GM18526 (cell line): ENCODE data around the gene CEBPA.

ENCODE experiments used
- POLR2A ChIP-seq: IDR thresholded peaks from 3 replicates; pipeline ENCODE4 v1.6.1; 2011; ENCODE audit not compliant: insufficient read length; ENCODE audit errors: extremely low read depth

Gene CEBPA

DNA sequence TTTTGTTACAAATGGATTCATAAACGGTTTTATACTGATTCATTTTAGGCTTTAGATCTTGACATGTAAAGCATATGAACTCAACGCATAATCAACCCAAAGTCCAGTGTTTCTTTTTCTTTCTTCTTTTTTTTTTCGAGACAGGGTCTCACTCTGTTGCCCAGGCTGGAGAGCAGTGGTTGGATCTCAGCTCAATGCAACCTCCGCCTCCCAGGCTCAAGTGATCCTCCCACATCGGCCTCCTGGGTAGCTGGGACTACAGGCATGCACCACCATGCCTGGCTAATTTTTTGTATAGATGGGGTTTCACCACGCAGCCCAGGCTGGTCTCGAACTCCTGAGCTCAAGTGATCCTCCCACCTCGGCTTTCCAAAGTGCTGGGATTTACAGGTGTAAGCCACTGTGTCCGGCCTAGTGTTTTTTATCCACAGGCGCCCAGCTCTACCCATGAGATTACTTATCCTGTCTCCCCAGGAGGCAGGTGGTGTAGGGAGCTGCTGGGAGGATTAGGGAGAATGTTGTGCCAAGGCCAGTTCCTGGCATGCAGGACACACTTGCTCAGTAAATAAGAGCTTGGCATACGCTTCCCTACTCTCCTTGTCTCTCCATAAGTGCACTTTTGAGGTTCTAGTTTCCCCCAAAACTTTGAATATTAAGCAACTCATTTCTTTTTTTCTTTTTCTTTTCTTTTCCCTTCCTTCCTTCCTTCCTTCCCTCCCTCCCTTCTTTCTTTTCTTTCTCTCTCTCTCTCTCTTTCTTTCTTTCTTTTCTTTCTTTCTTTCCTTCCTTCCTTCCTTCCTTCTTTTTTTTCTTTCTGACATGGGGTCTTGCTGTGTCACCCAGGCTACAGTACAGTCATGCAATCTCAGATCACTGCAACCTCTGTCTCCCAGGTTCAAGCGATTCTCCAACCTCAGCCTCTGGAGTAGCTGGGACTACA lies 4.8 kb upstream of the CEBPA start:
- TF ChIP-seq POLR2A, result no peak

DNA sequence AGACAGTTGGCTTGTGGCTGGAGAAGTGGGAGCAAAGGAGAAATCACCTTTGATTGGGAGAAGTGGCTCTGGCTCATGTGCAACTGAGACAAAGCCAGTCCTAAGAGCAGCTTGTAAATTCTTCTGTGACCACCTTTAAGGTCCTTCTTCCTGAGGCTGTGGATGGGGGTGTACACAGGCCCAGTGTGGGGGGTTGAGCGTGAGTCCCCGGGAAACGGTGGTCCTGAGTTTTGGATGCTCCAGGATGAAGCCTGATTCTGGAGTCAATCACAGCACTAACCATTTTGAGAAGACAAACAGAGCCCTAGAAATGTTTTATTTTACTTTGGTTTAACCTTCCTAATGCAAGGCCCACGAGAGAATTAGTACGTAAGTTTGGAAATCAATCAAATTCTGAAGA lies 3.9 kb upstream of the CEBPA start:
- no peak for TF ChIP-seq POLR2A

DNA sequence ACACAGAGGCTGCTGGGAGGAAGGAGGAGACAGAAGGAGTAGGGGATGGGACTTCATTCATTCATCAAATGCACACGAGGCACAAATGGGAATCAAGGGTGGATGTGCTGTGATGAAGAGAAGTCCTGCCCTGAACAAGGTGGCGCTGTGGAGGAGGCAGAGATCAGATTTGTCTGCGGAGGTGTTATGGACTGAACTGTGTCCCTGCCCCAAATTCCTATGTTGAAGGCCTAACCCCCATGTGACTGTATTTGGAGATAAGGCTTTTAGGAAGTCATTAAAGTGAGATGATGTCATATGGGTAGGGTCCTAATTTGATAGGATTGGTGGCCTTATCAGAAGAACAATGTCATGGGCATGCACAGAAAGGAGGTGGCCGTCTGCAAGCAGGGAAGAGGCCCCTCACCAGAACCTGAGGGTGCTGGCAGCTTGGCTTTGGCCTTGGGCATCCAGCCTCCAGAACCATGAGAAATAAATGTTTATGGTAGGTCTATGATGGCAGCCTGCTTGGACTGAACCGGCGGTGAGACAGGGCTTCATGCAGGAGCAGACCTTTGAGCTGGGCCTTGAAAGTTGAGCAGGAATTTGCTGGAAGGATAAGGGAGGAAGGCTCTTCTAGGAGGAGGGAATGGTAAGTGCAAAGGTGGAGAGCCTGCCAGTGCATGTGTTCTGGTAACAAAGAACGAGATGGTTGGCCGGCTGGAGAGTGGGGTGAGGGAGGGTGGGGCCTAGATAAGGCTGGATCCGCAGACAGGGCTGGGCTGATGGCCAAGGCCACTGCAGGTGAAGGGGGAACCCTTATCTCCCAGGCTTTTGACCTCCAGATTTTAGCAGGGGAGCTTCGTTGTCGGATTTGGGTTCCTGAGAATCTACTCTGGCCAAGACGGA lies 2.7 kb upstream of the CEBPA start:
- no peak for TF ChIP-seq POLR2A

DNA sequence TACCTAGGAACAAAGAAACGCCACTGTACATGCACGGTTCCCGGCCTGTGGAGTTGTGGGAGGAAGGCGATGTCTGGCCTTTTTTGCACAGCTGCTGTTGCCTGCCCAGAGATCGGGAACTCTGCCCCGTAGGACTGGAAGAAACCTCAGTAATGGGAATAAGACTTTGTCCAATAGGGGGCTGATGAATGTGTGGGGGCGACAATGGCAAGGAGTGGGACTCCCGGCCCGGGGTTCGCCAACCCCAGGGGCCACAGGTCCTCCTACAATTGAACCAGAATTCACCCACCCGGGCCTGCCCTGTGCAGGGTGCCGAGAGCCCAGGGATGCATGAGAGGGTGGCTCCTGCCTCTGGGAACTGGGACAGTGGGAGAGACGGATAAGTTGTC lies 2.0 kb upstream of the CEBPA start:
- no peak for TF ChIP-seq POLR2A

DNA sequence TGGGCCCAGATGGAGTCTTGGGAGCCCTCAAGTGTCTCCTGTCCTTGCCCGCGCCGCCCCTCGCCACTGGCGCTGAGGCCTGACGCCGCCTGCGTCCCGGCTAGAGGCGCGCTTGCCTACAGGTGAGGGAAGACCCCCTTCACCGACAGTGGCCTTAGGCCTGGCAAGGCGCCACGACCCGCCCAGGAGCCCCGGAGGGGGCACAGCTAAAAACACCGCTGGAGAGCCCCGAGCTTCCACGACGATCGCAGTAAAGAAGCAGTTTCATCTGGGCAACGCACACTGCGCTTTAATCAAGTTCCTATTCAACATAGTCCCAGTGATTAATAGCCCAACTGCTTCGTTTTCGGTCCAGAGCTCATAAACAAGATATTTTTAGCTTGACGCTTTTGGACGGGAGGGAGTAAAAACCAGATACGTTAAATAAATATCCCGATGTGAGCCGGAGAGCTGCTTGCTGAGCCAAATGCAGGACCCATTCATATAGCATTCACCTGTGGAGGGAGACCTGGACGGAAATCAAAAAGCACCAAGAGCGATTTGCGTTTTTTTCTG lies 1.5 kb upstream of the CEBPA start:
- TF ChIP-seq POLR2A, result no peak

DNA sequence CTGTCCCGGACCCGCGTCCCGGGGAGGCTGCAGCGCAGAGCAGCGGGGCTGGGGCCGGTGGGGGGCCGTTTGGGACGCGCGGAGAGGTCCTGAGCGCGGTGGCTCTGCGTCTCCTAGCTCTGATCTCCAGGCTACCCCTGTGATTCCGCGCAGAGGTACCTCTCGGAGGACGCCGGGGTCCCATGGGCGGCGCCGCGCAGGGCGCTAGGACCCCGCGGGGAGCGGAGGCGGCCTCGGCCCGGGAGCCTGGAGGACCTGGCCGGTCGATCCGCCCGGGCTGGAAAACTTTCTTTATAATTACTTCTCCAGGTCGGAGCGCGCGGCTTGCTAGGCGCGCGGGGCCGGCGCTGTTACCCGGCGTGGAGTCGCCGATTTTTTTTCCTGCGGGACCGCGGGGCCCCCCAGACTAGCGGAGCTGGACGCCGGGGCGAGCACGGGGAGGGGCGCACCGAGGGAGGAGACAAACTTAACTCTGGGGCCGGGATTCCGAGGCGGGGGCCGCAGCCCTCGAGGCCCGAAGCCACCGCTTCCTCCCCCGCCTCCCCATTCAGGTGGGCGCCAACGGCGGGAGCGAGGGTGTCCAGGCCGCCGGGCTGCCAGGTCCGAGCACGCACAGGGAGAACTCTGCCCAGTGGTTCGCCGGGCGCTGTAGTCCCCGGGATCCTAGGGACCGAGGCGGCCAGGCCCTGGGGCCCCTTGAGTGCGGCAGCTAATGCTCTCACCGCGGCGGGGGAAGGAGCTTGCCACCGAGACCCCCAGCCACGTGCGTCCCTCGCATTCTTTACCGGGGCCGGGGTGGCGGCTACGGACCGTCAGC lies 848 bp upstream of the CEBPA start:
- no peak for TF ChIP-seq POLR2A

DNA sequence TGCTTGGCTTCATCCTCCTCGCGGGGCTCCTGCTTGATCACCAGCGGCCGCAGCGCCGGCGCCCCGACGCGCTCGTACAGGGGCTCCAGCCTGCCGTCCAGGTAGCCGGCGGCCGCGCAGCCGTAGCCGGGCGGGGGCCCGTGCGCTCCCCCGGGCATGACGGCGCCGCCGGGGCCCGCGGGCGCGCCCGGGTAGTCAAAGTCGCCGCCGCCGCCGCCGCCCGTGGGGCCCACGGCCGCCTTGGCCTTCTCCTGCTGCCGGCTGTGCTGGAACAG lies 497 bp downstream of the CEBPA start:
- no peak for TF ChIP-seq POLR2A

DNA sequence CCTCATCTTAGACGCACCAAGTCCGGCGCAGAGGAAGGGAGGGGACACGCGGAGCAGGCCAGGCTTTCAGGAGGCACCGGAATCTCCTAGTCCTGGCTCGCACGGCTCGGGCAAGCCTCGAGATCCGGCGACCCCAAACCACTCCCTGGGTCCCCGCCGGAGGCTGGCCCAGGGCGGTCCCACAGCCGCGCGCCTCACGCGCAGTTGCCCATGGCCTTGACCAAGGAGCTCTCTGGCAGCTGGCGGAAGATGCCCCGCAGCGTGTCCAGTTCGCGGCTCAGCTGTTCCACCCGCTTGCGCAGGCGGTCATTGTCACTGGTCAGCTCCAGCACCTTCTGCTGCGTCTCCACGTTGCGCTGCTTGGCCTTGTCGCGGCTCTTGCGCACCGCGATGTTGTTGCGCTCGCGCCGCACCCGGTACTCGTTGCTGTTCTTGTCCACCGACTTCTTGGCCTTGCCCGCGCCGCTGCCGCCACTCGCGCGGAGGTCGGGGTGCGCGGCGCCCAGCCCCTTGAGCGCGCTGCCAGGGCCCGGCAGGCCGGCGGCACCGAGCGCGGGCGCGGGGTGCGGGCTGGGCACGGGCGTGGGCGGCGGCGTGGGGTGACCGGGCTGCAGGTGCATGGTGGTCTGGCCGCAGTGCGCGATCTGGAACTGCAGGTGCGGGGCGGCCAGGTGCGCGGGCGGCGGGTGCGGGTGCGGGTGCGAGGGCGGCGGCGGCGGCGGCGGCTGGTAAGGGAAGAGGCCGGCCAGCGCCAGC lies 1.0 kb downstream of the CEBPA start:
- no peak for TF ChIP-seq POLR2A

DNA sequence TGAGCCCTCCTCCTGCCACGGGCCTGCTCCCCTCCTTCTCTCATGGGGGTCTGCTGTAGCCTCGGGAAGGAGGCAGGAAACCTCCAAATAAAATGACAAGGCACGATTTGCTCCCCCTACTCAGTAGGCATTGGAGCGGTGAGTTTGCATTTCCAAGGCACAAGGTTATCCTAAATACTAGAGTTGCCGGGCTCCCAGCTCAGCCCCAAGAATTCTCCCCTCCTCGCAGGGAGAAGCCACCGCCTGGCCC lies 1.5 kb downstream of the CEBPA start:
- TF ChIP-seq POLR2A, result no peak

DNA sequence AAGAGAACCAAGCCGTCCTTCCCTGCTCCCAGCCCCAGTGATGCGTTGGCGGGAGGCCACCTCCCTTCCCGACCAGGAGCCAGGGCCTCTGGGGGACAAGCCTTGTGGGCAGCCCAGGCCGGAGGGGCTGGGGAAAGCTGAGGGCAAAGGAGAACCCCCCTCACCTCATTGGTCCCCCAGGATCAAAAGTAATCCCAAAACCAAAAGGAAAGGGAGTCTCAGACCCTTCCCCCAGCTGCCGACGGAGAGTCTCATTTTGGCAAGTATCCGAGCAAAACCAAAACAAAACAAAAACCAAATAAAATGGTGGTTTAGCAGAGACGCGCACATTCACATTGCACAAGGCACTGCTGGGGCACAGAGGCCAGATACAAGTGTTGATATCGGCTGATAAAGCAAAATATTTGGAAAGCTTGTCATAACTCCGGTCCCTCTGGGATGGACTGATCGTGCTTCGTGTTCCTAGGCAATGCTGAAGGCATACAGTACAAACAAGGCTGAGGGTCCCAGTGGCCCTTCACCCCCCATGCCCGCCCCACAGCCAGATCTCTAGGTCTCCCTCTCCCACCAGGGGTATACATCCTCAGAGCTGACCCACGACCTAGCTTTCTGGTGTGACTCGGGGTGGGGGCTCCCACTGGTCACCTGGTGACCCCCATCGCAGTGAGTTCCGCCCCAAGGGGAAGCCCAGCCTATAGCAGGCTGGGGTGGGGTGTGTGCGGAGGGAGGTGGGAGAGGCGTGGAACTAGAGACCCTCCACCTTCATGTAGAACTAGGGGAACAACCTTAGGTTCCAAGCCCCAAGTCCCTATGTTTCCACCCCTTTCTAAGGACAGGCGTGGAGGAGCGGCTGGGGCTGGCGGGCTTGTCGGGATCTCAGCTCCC lies 2.1 kb downstream of the CEBPA start:
- TF ChIP-seq POLR2A, result no peak

DNA sequence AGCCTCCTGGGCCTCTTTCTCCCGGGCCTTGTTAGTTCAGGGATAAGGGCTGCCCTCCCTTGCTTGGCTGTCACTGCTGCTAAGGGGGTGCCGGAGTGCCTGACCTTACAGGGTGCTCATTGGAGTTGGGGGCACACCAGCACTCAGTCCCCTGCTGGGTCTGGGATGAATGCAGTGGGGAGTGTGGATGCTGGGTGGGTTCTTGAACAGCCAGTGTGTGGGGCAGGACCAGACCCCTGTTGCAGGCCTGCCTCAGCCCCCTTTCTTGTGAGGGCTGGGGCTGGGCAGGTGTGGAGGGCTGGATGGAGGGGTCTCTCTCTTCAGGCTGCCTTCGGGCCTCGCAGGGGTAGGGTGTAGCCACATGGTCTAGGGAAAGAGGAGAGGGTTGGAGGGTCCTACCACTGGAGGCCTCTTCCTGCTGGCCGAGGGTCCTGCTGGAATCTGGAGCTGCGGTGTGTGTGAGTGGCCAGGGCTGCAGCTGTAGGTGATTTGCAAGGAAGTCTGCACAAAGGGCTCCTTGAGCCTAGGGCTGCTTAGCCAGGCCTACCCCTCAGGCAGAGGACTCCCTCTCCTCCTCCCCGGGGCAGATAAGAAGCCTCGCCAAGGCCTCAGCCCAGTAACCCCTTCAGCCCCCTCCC lies 3.2 kb downstream of the CEBPA start:
- TF ChIP-seq POLR2A, result no peak

DNA sequence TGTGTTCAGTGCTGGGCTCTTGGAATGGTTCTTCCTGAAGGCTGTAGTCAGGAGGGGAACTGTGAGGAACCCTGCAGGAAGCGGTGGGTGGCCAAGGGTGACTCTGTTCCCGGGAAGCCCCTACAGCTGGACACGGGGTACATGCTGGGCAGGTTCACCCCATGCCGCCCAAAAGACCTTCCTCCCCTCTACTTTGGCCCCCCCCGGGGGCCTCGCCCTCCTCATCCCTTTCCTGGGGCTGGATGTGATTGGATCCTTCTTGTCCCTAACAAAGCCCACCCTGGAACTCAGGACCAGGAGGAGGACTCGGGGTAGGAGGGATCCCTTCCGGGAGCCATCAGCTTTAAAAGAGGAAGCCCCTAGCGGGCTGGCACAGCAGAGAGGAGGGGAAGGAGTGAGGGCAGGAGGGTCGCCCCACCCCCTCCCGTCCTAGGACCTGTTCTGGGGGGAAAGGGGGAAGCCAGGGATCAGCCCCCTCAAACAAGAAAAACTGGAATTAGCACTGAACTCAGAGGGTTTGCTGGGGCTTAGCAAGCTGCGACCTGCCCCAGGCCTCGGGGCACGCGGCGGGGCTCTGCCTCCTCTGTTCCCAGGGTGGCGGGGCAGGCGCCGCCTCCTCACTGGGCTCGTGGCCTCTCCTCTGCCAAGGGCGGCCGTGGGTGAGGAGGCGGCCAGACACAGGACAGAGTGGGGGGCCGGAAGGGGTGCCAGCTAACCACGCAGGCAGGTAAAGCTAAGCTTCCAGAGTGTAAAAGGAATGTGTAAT lies 4.0 kb downstream of the CEBPA start:
- TF ChIP-seq POLR2A, result no peak

DNA sequence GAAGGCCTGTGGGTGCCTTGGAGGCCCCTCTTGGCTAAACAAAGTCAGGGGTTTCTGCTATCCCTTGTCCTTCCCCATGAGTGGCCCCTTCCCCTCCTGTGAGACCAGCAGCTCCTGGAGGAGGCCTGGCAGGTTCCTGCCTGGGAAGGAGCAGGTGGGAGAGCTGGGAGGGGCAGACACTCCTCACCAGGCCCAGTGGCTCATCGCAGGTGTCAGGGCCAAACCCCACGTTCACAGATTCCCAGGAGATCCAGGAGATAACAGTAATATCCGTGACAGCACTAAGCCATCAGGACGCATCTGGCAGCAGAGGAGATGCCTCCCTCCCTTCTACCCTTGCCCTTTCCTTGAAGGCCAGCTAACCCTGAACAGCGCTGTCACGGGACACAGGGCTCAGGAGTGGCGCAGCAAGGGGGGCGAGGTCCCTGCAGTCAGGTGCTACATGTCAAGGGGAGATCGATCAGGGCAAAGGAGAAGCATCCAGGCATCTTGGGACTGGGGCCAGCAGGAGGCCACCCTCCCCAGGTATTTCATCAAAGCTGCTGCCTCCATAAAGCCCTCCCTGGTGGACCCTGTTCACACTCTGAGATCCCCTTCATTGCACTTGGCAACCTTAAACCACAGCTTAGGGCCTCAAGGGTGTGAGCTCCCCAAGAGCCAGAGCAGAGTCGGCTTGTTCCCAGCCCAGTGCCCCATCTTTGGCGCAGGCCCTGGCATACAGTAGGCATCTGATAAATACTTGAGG lies 4.8 kb downstream of the CEBPA start:
- TF ChIP-seq POLR2A, result no peak
